Colonic mucosa (tissue), 4 donors: Measurements from ENCODE around the gene USP34. TPM values are rescaled to one million over a fixed set of nuclear protein-coding genes. Genes with fewer than 3 reads are reported as not detected.

Experiments
- DNase-seq: peaks from one replicate; pipeline ENCODE4 v3.0.0-alpha.2; 2020
- H3K27ac ChIP-seq: fragments of 200-600 bp; one replicate; pipeline ENCODE4 v1.8.0; 2021
- H3K27me3 ChIP-seq: fragments of 200-600 bp; one replicate; pipeline ENCODE4 v1.8.0; 2021
- H3K36me3 ChIP-seq: fragments of 200-600 bp; one replicate; pipeline ENCODE4 v1.8.0; 2021
- H3K4me1 ChIP-seq: fragments of 200-600 bp; one replicate; pipeline ENCODE4 v1.8.0; 2021; ENCODE audit warnings: mild to moderate bottlenecking
- H3K4me3 ChIP-seq: fragments of 200-600 bp; one replicate; pipeline ENCODE4 v1.8.0; 2021
- H3K9ac ChIP-seq, 2 donors: one replicate each; pipeline ENCODE4 v1.7.0; 2013; ENCODE audit warnings: control low read depth in 2 of 2, low read depth in 2 of 2, low read length in 2 of 2
- H3K9me3 ChIP-seq: fragments of 200-600 bp; one replicate; pipeline ENCODE4 v1.8.0; 2021
- intact Hi-C: fragments of 100-400 bp; cut with DNase I; formaldehyde crosslinking; loops from one replicate; pipeline ENCODE4 v1.14.1; 2022
- total RNA-seq, 2 donors: library from RNA; stranded (reverse); fragmentation: NEBNext Ultra II Directional in 1 of 2; extraction: Animal tissue kit (Norgen Biotek cat#: 25700) in 1 of 2; gene quantifications; one replicate each; pipeline ENCODE4 v1.2.1, GENCODE V29; 2021
- TF ChIP-seq, protein P1 (sequence below): fragments of 200-600 bp; IDR thresholded peaks from one replicate; pipeline ENCODE4 v1.8.0; 2022; ENCODE audit warnings: antibody characterized with exemption, mild to moderate bottlenecking
- donor health status: healthy.
- donor health status: DM: no; HTN: no; CAD: no.
- donor health status: DM: no; HTN: no; CAD: no.

The USP34 gene
- total RNA-seq, 2 donors from 2014 or later, result 70.8 to 76.3 TPM

DNA sequence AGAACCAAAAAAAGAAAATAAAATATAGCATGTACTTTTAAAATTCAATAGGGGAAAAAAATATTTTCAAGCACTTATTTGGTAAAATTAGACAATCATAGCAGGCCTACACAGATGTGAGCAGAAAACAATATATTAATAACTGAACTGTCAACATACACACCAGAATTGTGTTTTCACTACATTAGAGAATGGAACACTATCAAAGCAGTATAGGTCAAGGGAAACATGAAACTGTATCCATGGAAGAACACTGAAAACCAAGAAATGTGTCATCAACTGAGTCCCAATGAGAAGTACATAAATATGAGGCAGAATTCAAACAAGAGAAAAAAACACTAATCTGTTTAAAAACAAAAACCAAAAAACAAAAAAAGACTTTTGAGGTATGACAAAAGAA lies 132.4 kb downstream of the USP34 start:
- no peak overlapping the region for H3K9ac ChIP-seq
- intact Hi-C loops, result no loop called here
- no peak overlapping the region for H3K27ac ChIP-seq
- H3K36me3 ChIP-seq, result peaks cover 7% of the 10 kb centered on the region
- no peaks in the 10 kb centered on the region for H3K9me3 ChIP-seq
- H3K4me1 ChIP-seq, result no peaks in the 10 kb centered on the region
- no peak overlapping the region for H3K4me3 ChIP-seq
- TF ChIP-seq, protein P1, sequence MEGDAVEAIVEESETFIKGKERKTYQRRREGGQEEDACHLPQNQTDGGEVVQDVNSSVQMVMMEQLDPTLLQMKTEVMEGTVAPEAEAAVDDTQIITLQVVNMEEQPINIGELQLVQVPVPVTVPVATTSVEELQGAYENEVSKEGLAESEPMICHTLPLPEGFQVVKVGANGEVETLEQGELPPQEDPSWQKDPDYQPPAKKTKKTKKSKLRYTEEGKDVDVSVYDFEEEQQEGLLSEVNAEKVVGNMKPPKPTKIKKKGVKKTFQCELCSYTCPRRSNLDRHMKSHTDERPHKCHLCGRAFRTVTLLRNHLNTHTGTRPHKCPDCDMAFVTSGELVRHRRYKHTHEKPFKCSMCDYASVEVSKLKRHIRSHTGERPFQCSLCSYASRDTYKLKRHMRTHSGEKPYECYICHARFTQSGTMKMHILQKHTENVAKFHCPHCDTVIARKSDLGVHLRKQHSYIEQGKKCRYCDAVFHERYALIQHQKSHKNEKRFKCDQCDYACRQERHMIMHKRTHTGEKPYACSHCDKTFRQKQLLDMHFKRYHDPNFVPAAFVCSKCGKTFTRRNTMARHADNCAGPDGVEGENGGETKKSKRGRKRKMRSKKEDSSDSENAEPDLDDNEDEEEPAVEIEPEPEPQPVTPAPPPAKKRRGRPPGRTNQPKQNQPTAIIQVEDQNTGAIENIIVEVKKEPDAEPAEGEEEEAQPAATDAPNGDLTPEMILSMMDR, result no peak
- no peak for DNase-seq
- no peaks in the 10 kb centered on the region for H3K27me3 ChIP-seq

DNA sequence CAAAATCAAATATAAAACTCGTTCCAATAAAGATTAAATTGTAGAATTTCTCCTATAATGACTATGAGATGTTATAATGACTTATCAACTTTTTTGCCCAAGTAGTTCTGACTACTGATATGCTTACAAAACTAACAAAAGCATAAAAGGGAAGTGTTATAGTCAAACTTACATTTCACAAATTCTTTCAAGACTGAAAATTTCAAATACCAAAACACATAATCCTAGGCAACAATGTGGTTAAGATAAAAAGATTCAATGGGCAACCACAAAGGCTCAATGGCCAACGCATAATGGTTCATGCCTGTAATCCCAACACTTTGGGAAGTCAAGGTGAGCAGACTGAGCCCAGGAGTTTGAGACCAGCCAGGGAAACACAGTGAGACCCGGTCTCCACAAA lies 135.7 kb downstream of the USP34 start:
- Histone ChIP-seq H3K9ac (no peak overlapping the region), H3K4me1 (no peaks in the 10 kb centered on the region), H3K36me3 (no peaks in the 10 kb centered on the region), H3K4me3 (no peak overlapping the region), H3K27me3 (no peaks in the 10 kb centered on the region), H3K27ac (no peak overlapping the region), H3K9me3 (no peaks in the 10 kb centered on the region)
- DNase-seq, result no peak
- TF ChIP-seq, protein P1, result no peak
- intact Hi-C loops, result no loop called here

DNA sequence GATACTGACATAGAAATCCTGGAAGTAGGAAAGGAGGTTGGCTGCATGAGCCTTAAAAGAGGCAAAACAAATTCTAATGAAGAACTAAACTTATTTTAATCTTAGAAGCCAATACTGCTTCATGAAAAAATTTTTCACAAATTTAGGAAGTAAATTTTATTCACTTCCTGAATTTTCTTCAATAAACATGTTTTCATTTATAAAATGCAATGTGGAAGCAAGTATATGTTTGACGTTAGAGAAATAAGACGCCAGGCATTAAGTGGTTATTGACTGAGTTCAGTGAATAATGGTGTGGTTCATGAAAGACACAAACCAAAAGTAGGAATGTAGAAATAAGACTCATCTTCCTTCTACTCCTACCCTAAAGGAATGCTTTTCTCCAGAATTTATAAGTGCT lies 136.4 kb downstream of the USP34 start:
- no peaks in the 10 kb centered on the region for H3K9me3 ChIP-seq
- no peak overlapping the region for H3K4me3 ChIP-seq
- intact Hi-C loops, result no loop called here
- TF ChIP-seq, protein P1, result no peak
- H3K27me3 ChIP-seq, result no peaks in the 10 kb centered on the region
- H3K9ac ChIP-seq, result no peak overlapping the region
- DNase-seq, result no peak
- no peaks in the 10 kb centered on the region for H3K36me3 ChIP-seq
- H3K4me1 ChIP-seq, result no peaks in the 10 kb centered on the region
- H3K27ac ChIP-seq, result no peak overlapping the region

DNA sequence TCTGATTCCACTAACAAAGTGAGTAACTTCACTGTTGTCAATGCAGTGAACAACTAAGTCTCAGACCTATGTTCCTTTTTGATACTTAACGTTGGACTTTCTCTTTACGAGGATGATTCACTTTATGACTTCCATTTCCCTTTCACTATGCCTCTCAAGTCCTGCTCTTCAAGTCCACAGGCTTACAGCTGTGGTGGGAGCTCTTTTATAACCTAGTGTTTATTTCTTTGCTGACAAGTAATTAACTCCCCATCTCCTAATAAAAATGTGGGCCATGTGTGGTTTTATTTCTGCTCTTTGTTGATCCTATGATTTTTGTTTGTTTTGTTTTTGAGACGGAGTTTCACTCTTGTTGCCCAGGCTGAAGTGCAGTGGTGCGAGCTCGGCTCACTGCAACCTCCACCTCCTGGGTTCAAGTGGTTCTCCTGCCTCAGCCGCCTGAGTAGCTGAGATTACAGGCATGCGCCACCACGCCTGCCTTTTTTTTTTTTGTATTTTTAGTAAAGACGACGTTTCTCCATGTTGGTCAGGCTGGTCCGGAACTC lies 142.1 kb downstream of the USP34 start:
- intact Hi-C loops, result no loop called here
- Histone ChIP-seq H3K9ac (no peak overlapping the region), H3K27ac (peak overlapping the region; percentile 53), H3K4me1 (no peaks in the 10 kb centered on the region), H3K4me3 (no peak overlapping the region), H3K9me3 (no peaks in the 10 kb centered on the region), H3K27me3 (no peaks in the 10 kb centered on the region), H3K36me3 (no peaks in the 10 kb centered on the region)
- DNase-seq, result peak; percentile 24
- TF ChIP-seq, protein P1, result no peak

DNA sequence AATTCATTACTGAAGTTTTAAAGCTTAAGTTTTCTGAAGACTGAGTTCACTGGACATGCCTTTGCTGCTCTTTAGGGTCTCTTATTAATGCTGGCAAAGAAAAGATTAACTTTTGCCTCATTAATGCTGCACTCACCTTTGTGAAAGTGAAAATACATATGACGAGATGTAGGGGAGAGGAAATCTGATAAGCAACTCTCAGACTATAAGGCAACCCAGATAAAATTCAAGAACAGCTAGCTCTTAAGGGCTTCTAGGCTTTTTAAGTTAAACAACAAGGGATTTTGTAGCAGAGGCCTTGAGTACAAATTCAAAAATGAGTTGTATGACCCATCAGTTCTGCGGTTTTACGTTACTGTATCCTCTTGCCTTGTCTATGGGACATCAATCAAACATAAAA lies 143.7 kb downstream of the USP34 start:
- Histone ChIP-seq H3K4me3 (no peak overlapping the region), H3K9me3 (no peaks in the 10 kb centered on the region), H3K36me3 (no peaks in the 10 kb centered on the region), H3K9ac (no peak overlapping the region), H3K27me3 (no peaks in the 10 kb centered on the region), H3K4me1 (no peaks in the 10 kb centered on the region), H3K27ac (no peak overlapping the region)
- DNase-seq, result no peak
- intact Hi-C loops, result no loop called here
- TF ChIP-seq, protein P1, result no peak

DNA sequence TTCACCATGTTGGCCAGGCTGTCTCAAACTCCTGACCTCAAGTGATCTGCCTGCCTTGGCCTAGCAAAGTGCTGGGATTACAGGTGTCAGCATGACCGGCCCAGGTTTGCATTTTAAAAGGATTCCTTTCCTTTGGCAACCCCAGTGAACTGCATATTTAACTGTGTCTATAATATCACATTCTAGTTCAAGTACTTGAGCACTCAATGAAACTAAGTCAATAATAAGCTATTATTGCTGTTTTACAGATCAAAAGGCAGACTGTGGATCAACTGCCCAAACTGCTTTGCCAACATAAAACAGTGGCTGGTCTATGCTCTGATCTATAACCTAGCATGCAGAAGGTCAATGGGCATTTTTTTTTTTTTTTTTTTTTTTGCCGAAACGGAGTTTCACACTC lies 144.5 kb downstream of the USP34 start:
- Histone ChIP-seq H3K27ac (no peak overlapping the region), H3K9ac (no peak overlapping the region)

More for the DNA sequence above, 144.5 kb downstream of the USP34 start:
- H3K27me3 ChIP-seq, result no peaks in the 10 kb centered on the region
- DNase-seq, result no peak
- H3K4me3 ChIP-seq, result no peak overlapping the region
- TF ChIP-seq, protein P1, result no peak
- intact Hi-C loops, result no loop called here
- no peaks in the 10 kb centered on the region for H3K36me3 ChIP-seq
- H3K4me1 ChIP-seq, result no peaks in the 10 kb centered on the region
- H3K9me3 ChIP-seq, result no peaks in the 10 kb centered on the region
